GM23248 (cell line): Measurements from ENCODE around the gene FAM117A.

ENCODE experiments used
- EZH2 ChIP-seq: fragments of 200-600 bp; sonication (generic); IDR thresholded peaks from 2 replicates; pipeline ENCODE4 v1.6.1; 2018; ENCODE audit warnings: antibody characterized with exemption, mild to moderate bottlenecking; ENCODE audit not compliant: insufficient read depth, poor library complexity, severe bottlenecking
- EZH2phosphoT487 ChIP-seq: fragments of 200-600 bp; sonication (generic); IDR thresholded peaks from 2 replicates; pipeline ENCODE4 v1.6.1; 2018; ENCODE audit warnings: antibody characterized with exemption, moderate library complexity, mild to moderate bottlenecking, low read depth; ENCODE audit not compliant: insufficient read depth

DNA sequence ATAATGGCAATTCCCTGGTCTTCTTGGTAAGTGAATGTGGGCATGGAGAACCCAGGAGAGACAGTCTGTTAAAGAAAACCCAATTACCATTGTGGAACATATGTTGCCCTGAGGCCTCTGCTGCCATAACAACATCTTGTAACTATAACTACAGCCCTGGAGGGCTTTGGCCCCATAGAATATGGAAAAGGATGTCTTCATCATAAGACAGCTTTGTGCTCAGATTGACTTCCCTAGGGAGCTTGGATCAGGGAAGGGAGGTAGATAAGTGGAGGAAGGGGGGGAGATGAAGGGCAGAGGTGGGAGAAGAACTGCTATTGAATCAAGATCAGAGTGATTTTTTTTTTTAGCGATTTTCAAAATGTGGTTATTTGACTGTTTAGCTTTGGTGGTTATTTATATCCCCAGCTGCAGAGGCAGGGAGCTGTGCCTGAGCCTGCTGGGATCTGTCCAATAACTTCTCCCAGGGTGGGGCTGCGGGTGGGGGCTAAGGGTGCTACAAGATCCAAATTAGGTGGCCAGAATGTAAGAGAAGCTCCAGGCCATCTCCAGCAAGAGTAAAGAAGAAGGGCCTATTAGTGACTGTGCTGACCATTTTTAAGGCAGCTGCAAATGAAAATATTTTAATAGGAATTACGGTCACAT is 19.3 kb upstream of the FAM117A start:
- TF ChIP-seq EZH2phosphoT487 = no peak
- TF ChIP-seq EZH2 = no peak
